COLO668 (cell line): ENCODE results near the gene KLHL30.
"Not testable (repeated sequence)": the region's sequence is repeated elsewhere in the genome, so short reads cannot be mapped to it uniquely, and the experiment has no call there.

Experiments
- DNase-seq: peaks from one replicate; lab custom pipeline; 2025; ENCODE audit not compliant: unreplicated experiment; lab: John Stamatoyannopoulos, UW

The KLHL30 gene

GRCh38 chr2:238101891-238102841 lies 36.3 kb upstream of the KLHL30 start:
- DNase-seq: no peak

GRCh38 chr2:238102865-238103264 lies 35.6 kb upstream of the KLHL30 start:
- no peak for DNase-seq

GRCh38 chr2:238103465-238104225 lies 34.8 kb upstream of the KLHL30 start:
- DNase-seq: no peak

- no peak for DNase-seq
Observed at GRCh38 chr2:238104226-238104690, 34.2 kb upstream of the KLHL30 start.

- DNase-seq: no peak
Observed at GRCh38 chr2:238104691-238105371, 33.6 kb upstream of the KLHL30 start.

GRCh38 chr2:238105506-238106338 lies 32.7 kb upstream of the KLHL30 start:
- DNase-seq: no peak

GRCh38 chr2:238106339-238106697 lies 32.1 kb upstream of the KLHL30 start:
- no peak for DNase-seq

- peak; percentile 41 for DNase-seq
Observed at GRCh38 chr2:238106698-238107524, 31.6 kb upstream of the KLHL30 start.

- DNase-seq: no peak
Observed at GRCh38 chr2:238107525-238108422, 30.7 kb upstream of the KLHL30 start.

- DNase-seq: peak; percentile 77
Observed at GRCh38 chr2:238108423-238109183, 29.9 kb upstream of the KLHL30 start.

GRCh38 chr2:238113611-238114010 lies 24.9 kb upstream of the KLHL30 start:
- no peak for DNase-seq

- no peak for DNase-seq
Observed at GRCh38 chr2:238114331-238114841, 24.1 kb upstream of the KLHL30 start.

- no peak for DNase-seq
Observed at GRCh38 chr2:238114851-238115660, 23.4 kb upstream of the KLHL30 start.

GRCh38 chr2:238115709-238116108 lies 22.8 kb upstream of the KLHL30 start:
- not testable (repeated sequence) for DNase-seq

GRCh38 chr2:238116298-238117198 lies 21.9 kb upstream of the KLHL30 start:
- no peak for DNase-seq
